ENCODE data around the gene MTMR6.

The MTMR6 gene

DNA sequence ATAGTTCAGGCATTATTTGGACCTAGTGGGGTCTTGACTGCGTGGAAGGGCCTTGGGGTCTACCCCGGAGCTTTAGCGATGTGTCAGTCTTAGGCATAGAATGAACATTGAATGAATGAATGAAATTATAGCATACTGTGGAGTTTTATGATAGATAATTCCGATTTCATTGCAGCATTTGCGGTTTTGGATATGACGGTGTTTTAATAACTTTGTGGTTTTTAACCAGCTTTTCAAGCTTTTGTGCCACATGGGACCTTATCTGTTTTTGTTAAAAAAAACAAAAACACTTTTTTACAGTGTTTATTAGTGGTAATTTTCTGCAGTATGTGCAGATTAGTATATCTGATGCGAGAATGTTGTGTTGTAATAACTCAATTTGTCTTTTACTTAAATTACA lies 14.8 kb upstream of the MTMR6 start:
- DNase-seq (ENCODE audit: insufficient read length, low spot score) (no peak), FAIRE-seq (no peak)
- no peak for TF ChIP-seq SPI1 (IDR thresholded peaks at IDR 0.05; ENCODE audit: low read depth, low read length)
- no peak for TF ChIP-seq POU2F2 (IDR thresholded peaks at IDR 0.05; ENCODE audit: low read depth, low read length)
- TF ChIP-seq POLR2AphosphoS5 (IDR thresholded peaks at IDR 0.05; ENCODE audit: low read depth, low read length) = no peak
- TF ChIP-seq TAF1 (IDR thresholded peaks at IDR 0.05; ENCODE audit: low read depth, low read length) = no peak
- TF ChIP-seq PAX5 (IDR thresholded peaks at IDR 0.05; ENCODE audit: insufficient read depth, low read length, severe bottlenecking) = no peak
- no peak for TF ChIP-seq POLR2A (IDR thresholded peaks at IDR 0.05; ENCODE audit: low read depth, low read length)

DNA sequence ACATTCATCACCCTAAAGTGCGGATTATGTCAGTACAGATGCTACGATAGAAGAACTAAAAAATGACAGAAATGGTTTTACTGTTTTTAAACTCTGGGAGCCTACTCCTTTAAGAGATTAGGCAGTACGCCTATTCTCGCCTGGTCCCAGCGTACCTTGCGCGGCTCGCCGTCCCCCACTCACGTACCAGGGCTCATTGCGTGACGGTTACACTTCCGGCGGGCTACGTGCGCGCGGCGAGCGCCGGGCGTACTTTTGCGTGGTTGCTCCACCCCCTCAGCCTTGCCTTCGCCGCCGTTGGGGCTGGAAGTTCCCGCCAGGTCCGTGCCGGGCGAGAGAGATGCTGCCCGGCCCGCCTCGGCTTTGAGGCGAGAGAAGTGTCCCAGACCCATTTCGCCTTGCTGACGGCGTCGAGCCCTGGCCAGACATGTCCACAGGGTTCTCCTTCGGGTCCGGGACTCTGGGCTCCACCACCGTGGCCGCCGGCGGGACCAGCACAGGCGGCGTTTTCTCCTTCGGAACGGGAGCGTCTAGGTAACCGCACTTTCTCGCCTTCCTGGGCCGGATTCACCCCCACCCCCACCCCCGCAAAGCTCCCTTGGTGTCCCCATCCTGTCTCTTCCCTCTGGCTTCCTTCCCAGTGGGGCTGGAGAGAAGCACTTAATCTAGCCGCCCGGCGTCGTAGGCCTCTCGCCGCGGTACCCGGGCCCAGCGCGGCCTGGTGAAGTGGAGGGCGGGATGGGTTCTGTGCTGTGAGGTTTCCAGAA lies 14.2 kb upstream of the MTMR6 start, which contains the start of gene NUP58:
NUP58 (plus strand) TSS at position 279 of the 767 bp plus-strand sequence; CDS start at position 428, 149 bp downstream.
- DNase-seq (ENCODE audit: insufficient read length, low spot score) (peak; percentile 74), FAIRE-seq (peak; percentile 100)
- no peak for TF ChIP-seq PAX5 (IDR thresholded peaks at IDR 0.05; ENCODE audit: insufficient read depth, low read length, severe bottlenecking)
- peak; percentile 93 for TF ChIP-seq POLR2AphosphoS5 (IDR thresholded peaks at IDR 0.05; ENCODE audit: low read depth, low read length)
- peak; percentile 71 for TF ChIP-seq TAF1 (IDR thresholded peaks at IDR 0.05; ENCODE audit: low read depth, low read length)
- peak; percentile 50; the same call in 1 of the 2 replicates for TF ChIP-seq POU2F2 (IDR thresholded peaks at IDR 0.05; ENCODE audit: low read depth, low read length)
- TF ChIP-seq POLR2A (IDR thresholded peaks at IDR 0.05; ENCODE audit: low read depth, low read length) = peak; percentile 93

DNA sequence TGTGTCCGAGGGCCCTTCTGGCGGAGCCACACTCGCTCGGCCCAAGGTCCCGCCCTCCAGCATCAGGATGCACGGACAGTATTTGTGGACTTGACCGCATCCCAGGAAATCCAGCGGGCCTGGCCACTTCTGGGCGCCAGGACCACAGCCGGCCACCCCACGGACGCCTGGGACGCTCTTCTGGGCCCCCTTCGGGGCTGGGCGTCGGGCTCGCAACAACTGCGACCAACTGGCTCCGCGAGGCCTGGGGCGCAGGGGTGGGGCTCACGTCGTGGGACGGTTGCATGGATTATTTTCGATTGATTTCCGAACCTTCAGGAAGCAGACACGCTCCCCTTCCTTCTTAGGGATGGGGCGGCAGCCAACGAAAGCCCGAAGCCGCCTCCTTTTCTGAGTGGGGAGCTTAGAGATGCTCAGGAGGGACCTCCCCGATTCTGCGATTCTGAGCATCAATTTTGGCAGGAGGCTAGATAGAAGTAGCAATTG lies 13.6 kb upstream of the MTMR6 start:
- peak; percentile 59 for FAIRE-seq
- TF ChIP-seq POU2F2 (IDR thresholded peaks at IDR 0.05; ENCODE audit: low read depth, low read length) = no peak
- no peak for TF ChIP-seq PAX5 (IDR thresholded peaks at IDR 0.05; ENCODE audit: insufficient read depth, low read length, severe bottlenecking)
- no peak for TF ChIP-seq POLR2AphosphoS5 (IDR thresholded peaks at IDR 0.05; ENCODE audit: low read depth, low read length)
- no peak for TF ChIP-seq TAF1 (IDR thresholded peaks at IDR 0.05; ENCODE audit: low read depth, low read length)
- TF ChIP-seq POLR2A (IDR thresholded peaks at IDR 0.05; ENCODE audit: low read depth, low read length) = no peak
- no peak for TF ChIP-seq SPI1 (IDR thresholded peaks at IDR 0.05; ENCODE audit: low read depth, low read length)
- no peak for DNase-seq (ENCODE audit: insufficient read length, low spot score)

DNA sequence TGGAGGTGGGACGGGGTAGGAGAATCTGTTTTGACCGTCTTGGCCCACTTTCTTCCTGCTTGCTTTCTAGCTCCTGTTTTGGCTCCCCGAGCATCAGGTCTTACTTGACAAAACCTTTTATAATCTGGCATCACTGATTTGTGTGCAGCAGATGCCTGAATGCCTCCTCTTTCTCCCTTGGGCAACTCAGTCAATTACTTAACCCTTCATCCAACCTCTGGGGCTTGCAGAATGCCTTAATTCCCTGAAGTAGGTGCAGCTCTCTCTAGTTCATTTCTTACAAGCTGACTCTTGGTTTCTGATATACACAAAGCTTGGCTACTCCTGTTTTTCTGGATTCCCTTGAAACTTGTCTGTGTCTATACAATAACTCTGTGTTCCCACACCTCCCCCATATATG lies 8.4 kb upstream of the MTMR6 start:
- DNase-seq (ENCODE audit: insufficient read length, low spot score) (no peak), FAIRE-seq (no peak)
- TF ChIP-seq TAF1 (IDR thresholded peaks at IDR 0.05; ENCODE audit: low read depth, low read length) (no peak), POU2F2 (IDR thresholded peaks at IDR 0.05; ENCODE audit: low read depth, low read length) (no peak), POLR2A (IDR thresholded peaks at IDR 0.05; ENCODE audit: low read depth, low read length) (no peak), POLR2AphosphoS5 (IDR thresholded peaks at IDR 0.05; ENCODE audit: low read depth, low read length) (no peak), PAX5 (IDR thresholded peaks at IDR 0.05; ENCODE audit: insufficient read depth, low read length, severe bottlenecking) (no peak), SPI1 (IDR thresholded peaks at IDR 0.05; ENCODE audit: low read depth, low read length) (no peak)

DNA sequence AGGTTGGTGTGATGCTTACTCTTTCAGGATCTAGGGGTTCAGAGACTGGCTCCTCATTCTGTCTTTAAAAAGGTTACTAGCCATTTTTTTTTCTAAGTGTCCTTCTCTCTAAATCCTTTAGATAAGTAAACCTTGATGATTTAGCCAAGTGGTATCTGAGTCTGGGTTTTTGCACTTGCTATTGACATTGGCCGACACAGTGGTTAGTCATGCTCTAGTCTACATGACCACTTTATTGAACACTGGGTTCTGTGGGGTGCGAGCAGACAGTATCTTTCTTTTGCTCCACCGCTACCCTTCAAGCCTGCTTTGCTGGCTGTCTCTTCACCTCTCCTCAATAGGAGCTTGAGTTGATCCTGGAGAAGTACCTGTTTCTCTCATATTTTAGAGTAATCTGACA lies 7.9 kb upstream of the MTMR6 start:
- TF ChIP-seq POLR2A (IDR thresholded peaks at IDR 0.05; ENCODE audit: low read depth, low read length) = no peak
- no peak for TF ChIP-seq SPI1 (IDR thresholded peaks at IDR 0.05; ENCODE audit: low read depth, low read length)
- no peak for DNase-seq (ENCODE audit: insufficient read length, low spot score)
- no peak for FAIRE-seq

DNA sequence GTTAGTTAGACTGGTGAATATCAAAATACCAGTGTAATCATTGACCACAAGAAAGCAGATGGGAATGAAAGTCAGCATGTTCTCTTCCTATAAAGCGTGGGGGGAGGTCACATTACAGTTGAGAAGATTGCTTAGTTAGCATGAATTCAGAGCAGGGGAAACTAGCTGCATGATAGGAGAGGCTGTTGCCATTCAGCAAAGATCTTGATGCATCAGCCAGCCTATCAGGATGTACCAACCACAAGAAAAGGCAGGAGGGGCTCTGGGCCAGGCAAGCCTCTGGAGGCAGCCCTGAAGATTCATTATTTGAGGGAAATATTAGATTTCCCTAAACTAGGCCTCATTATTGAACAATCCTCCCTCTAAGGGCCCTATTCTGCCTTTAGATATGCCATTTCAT lies 5.0 kb upstream of the MTMR6 start:
- DNase-seq (ENCODE audit: insufficient read length, low spot score) (no peak), FAIRE-seq (no peak)
- TF ChIP-seq POU2F2 (IDR thresholded peaks at IDR 0.05; ENCODE audit: low read depth, low read length) = no peak
- TF ChIP-seq POLR2AphosphoS5 (IDR thresholded peaks at IDR 0.05; ENCODE audit: low read depth, low read length) = no peak
- no peak for TF ChIP-seq SPI1 (IDR thresholded peaks at IDR 0.05; ENCODE audit: low read depth, low read length)
- TF ChIP-seq POLR2A (IDR thresholded peaks at IDR 0.05; ENCODE audit: low read depth, low read length) = no peak
- no peak for TF ChIP-seq TAF1 (IDR thresholded peaks at IDR 0.05; ENCODE audit: low read depth, low read length)
- TF ChIP-seq PAX5 (IDR thresholded peaks at IDR 0.05; ENCODE audit: insufficient read depth, low read length, severe bottlenecking) = no peak

DNA sequence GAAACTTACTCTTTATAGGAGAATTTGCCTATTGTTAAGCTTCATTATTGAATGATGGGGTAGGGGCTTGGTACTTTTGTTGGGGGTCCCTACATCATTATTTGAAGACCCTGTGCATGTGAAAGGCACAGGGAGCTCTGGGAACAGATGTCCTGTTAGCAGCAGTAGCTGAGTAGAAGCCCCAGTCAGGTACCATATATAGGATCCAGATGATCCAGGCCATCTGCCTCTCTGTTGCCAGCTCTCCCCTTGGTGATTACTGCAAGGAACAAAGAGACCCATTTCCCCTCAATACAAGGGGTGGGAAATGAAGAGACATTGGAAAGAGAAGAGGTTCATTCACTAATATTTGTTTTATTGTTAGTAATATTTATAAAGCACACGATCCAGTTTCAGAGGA lies 4.4 kb upstream of the MTMR6 start:
- no peak for FAIRE-seq
- DNase-seq (ENCODE audit: insufficient read length, low spot score) = no peak
- TF ChIP-seq POLR2A (IDR thresholded peaks at IDR 0.05; ENCODE audit: low read depth, low read length) (no peak), PAX5 (IDR thresholded peaks at IDR 0.05; ENCODE audit: insufficient read depth, low read length, severe bottlenecking) (no peak), TAF1 (IDR thresholded peaks at IDR 0.05; ENCODE audit: low read depth, low read length) (no peak), POLR2AphosphoS5 (IDR thresholded peaks at IDR 0.05; ENCODE audit: low read depth, low read length) (no peak), SPI1 (IDR thresholded peaks at IDR 0.05; ENCODE audit: low read depth, low read length) (no peak), POU2F2 (IDR thresholded peaks at IDR 0.05; ENCODE audit: low read depth, low read length) (no peak)

DNA sequence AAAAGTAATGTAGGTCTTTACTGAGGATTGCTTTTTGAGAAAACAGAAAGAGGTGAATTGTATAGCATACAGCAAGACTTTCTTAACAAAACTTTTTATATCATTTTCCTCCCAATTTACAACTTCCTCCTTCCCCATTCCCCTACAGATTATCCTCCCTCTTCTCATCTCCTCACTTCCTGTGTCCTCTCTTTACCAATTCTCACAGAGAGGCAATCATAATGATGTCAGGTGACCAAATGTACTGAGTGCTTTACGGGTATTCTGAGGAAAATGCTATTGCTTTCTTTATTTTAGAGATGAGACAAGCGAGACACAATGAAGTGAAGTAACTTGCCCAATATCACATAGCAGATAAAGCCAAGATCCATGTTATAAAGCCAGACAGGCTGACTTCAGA lies 1.7 kb upstream of the MTMR6 start:
- DNase-seq (ENCODE audit: insufficient read length, low spot score) (no peak), FAIRE-seq (no peak)
- TF ChIP-seq POLR2A (IDR thresholded peaks at IDR 0.05; ENCODE audit: low read depth, low read length) (no peak), TAF1 (IDR thresholded peaks at IDR 0.05; ENCODE audit: low read depth, low read length) (no peak), SPI1 (IDR thresholded peaks at IDR 0.05; ENCODE audit: low read depth, low read length) (no peak), POLR2AphosphoS5 (IDR thresholded peaks at IDR 0.05; ENCODE audit: low read depth, low read length) (no peak), PAX5 (IDR thresholded peaks at IDR 0.05; ENCODE audit: insufficient read depth, low read length, severe bottlenecking) (no peak), POU2F2 (IDR thresholded peaks at IDR 0.05; ENCODE audit: low read depth, low read length) (no peak)

DNA sequence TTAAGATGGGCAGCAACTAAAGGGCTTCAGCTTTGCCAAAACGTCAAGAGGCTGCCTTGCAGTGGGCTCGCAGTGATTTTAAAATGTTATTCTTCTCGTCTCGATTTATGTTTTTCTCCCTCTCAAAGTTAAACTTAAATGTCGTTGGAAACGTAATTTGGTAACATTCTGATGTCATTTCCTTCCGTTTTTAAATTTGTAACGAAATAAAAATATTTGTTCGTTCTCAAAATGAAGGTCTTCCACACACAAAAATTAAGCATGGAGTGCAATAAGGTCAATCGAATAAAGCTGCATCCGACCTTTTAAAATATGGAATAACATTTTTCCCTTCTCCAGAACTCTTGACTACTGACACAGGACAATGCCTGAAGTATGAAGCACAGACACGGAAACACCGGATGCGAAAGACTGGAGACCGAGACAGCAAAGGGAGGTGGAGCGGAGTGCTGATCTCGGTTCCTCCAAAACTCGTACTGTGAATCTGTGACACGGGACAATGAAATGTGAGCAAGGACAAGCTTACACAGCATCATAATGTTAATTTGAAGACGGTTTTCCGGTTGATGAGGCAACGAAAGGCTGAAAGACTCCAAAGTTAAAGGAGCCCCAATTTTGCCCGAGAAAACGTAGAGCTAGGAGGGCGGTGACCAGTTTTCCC lies 850 bp downstream of the MTMR6 start:
- DNase-seq (ENCODE audit: insufficient read length, low spot score) = no peak
- peak; percentile 90 for FAIRE-seq
- 0 out of 2 replicates have a peak, but pooled peaks have one; percentile 41 for TF ChIP-seq SPI1 (IDR thresholded peaks at IDR 0.05; ENCODE audit: low read depth, low read length)
- TF ChIP-seq POLR2AphosphoS5 (IDR thresholded peaks at IDR 0.05; ENCODE audit: low read depth, low read length) = no peak
